ENCODE measurements around the gene ARL8A.
"Not testable (repeated sequence)": the region's sequence is repeated elsewhere in the genome, so short reads cannot be mapped to it uniquely, and the experiment has no call there.

ARL8A gene

DNA sequence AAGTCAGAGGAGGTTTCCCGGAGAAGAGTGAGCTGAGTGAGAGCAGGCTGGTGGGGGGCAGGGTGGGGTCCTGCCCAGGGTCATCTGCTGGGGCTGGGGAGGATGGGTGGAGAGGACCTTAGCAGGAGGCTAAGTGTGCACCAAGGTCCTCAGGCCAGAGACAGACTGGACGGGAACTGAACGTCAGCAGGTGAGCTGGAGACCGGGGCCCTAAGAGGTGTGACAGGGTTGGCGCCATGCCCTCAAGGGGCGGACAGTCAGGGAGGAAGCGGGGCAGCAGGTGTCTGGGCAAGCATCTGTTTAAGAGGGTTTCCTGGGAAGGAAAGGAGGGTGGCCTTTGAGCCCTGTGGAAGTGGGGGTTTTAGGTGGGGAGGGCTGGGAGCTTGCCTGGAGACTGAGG lies 29.5 kb upstream of the ARL8A start:
- DNase-seq (ENCODE audit: low spot score): no peak

DNA sequence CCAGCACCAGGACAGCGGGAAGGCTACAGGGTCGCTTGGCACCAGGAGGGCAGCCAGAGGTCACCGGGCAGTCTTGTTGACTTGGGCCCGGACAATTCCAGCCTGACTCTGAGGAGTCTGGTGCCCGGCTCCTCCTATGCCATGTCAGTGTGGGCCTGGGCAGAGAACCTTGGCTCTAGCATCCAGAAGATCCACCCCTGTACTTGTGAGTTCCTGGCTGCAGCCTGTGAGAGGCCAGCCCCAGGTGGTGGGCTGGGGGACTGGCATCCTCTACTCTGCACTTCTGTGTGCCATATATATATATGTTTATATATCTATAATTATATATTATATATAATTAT lies 27.4 kb upstream of the ARL8A start:
- no peak for DNase-seq (ENCODE audit: low spot score)

DNA sequence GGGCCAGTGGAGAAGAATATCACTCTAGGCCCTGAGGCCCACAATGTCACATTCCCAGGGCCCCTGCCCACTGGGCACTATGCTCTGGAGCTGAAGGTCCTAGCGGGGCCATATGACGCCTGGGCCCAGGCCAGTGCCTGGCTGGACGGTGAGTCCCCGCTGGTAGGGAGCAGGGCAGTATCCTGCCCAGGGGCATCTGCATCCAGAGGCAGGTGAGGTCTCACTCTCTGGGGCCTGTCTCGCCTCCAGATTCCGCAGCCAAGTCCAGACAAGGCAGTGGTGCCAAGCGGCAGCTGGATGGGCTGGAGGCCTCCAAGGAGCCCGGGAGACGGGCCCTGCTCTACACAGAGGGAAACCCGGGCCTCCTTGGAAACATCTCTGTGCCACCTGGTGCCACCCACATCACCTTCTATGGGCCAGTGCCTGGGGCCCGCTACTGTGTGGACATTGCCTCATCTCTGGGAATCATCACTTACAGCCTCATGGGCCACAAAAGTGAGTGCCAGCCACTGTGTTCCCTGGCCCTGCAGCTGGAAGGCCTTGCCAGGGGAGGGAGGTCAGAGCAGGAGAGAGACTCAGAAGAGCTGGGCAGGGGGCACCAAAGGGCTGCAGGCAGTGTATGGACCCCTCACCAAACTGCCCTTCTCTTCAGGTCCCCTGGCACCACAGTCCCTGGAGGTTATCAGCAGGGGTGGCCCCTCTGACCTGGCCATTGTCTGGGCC lies 26.9 kb upstream of the ARL8A start:
- DNase-seq (ENCODE audit: low spot score): no peak

DNA sequence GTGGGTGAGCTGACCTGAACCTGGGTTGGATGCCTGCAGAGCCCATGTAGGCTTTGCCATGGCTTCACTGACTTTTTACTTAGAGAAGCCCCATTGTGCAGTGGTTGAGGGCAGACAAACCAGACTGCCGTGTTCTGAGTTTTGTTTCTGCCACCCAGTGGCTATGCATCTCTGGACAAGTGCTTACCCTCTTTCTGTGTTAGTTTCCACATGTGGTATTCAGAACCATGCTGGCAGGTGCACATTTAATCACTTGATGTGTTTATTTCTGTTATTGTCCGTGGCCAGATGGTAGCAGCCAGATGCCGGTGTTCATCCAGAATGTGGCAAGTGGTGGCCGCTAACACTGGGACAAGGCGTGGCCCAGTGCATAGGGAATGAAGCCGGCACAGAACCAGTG lies 26.2 kb upstream of the ARL8A start:
- DNase-seq (ENCODE audit: low spot score): no peak

DNA sequence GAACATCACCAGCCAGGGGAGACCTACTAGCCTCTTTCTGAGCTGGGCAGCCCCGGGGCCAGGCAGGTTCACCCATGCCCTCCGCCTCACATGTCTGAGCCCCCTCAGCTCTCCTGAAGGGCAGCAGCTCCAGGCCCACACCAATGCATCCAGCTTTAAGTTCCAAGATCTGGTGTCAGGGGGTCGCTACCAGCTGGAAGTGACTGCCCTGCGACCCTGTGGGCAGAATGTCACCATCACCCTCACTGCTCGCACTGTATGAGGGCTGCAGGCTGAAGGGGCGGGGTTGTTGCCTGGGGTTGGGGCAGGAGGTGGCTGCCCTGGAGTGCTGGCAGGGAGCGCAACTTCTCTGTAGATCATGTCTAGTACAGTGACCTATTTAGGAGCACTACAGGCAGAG lies 24.3 kb upstream of the ARL8A start:
- no peak for DNase-seq (ENCODE audit: low spot score)

DNA sequence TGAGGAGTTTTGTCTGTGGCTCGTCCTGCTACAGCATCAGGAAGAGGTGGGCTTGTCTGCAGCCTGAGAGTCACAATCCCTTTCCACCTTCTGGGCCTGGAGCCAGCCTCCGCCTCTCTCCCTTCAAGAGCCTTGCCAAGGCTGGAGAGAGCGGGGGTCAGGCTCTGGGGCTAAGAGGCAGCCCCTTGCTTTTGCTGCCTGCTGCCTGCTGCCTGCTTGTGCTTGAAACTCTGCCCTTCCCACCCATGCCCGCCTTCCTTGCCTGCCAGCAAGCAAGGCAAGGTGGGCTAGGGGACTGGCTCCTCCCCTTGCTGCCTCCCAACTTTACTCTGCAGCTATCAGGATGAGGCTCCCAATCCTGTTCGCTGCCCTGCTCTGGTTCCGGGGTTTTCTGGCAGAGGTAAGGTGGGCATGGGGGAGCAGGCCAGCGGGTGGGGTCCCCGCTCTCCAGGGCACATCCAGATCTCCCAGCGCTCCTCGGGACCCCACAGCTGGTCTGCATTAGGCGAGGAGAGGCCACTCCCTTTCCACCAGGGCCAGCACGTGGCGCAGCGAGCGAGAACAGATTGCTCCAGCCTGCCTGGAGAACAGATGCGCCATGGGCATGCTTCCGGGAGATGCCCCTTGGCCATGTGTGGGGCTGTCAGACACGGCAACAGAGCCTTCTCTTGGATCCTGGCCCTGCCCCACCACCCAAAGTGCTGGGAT lies 23.3 kb upstream of the ARL8A start:
- no peak for DNase-seq (ENCODE audit: low spot score)

DNA sequence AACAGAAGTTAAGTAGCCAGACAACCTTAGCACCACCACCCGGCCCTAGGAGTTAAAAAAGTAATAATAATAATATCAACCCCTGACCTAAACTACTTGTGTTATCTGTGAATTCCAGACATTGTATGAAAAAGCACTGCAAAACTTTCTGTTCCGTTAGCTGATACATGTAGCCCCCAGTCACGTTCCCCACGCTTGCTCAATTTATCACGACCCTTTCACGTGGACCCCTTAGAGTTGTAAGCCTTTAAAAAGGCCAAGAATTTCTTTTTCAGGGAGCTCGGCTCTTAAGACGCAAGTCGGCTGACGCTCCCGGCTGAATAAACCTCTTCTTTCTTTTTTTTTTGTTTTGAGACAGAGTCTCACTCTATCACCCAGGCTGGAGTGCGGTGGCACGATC lies 22.5 kb upstream of the ARL8A start:
- not testable (repeated sequence) for DNase-seq (ENCODE audit: low spot score)

DNA sequence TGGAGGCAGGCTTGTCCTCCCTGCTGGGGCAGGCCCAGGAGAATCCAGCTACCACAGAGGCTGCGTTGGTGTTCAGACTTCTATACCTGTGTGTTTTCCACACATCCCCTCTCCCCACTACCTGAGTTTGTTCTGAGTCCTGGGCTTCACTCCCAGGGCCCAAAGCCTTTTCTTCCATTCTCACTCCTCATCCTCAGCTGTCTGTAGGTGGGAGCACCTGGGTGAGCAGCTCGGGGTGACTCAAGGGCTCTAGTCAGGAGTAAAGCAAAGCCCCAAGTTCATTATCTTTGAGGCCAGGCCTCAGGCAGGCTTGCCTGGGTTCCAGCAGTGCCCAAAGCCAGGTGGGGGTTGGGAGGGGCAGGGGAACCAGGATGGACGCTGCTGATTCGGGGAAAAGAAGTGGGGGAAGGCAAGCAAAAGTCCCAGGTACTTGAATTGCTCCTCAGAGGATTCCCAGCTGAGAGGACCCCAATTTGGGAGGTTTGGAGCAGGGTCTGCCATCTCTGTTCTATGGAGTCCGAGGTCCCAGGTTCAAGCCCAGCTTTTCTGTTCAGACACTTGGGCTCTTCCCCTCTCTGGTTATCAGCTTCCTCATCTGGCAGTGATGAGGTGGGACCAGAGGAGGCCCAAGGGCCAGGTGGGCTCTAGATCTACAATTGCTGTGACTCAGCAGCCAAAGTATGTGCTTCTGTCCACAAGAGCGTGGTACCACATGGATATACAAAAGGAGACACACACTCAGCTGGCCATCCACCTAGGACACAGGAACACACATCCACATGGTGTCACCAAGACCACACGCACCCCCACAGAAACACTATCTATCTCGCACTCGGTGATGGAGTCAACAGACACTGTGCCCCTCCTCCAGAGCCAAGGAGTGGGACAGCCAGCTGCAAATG lies 21.7 kb upstream of the ARL8A start:
- DNase-seq (ENCODE audit: low spot score): no peak

DNA sequence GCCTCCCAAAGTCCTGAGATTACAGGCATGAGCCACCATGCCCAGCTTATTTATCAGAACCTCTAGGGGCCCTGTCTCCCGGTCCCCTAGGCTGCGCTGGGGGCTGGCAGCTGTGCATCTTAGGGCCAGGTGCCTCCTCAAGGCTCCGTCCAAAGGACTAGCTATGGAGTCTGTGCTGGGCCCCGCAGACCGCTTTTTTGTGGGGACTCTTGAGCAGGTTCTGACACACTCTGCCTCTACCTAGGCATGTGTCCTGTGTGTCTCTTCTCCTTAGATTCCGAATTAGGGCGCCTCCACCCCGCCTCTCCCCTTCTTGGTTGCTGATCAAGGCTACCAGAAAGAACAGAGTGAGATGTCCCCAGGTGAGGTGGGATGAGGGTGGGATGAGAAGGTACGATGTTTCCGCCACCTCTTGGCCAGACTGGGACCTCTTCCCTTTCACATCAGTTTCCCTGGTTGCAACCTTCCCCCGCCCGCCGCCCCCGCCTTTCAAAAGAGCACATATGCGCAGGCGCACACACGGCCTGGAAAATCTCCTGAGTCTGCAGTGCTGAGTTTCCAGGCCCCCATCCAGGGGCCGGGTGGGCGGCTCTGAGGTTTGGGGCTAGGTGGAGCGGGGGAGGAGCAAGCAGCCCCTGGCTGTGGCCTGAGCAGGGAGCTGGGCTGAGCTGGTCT lies 20.9 kb upstream of the ARL8A start:
- no peak for DNase-seq (ENCODE audit: low spot score)

DNA sequence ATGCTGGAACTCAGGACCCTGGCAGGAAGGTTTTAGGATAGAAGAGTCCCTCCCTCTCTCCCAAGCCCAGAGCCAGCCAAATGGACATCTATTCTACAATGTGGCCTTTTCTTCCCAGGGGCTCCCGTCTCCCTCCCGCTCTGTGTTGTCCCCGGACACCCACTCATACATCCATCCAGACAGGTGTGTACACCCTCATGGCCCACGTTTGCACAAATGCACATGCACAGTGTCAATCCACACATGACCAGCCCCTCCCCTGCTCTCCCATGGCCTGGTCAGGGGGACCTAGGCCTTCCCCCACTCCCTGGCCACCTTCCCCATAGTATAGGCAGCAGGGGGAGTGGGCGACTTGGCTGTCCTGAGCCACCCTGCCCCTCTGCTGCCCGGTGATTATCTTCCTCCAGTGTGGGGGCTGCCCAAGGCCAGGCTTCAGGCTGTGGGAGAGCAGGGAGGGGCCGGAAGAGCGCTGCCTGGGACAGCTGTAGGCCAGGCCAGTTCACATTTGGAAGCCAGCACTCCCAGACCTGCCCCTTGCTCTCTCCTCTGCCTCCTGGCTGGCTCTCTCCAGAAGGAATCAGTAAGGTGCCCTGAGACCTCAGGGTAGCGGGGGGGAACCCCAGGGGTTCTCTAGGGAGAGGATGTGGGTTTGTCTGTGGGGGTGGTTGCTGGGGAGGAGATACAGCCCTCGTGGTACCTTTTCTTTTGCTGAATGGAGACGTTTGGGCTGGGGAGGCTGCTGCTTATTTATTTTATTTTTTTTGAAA lies 19.9 kb upstream of the ARL8A start:
- no peak for DNase-seq (ENCODE audit: low spot score)

DNA sequence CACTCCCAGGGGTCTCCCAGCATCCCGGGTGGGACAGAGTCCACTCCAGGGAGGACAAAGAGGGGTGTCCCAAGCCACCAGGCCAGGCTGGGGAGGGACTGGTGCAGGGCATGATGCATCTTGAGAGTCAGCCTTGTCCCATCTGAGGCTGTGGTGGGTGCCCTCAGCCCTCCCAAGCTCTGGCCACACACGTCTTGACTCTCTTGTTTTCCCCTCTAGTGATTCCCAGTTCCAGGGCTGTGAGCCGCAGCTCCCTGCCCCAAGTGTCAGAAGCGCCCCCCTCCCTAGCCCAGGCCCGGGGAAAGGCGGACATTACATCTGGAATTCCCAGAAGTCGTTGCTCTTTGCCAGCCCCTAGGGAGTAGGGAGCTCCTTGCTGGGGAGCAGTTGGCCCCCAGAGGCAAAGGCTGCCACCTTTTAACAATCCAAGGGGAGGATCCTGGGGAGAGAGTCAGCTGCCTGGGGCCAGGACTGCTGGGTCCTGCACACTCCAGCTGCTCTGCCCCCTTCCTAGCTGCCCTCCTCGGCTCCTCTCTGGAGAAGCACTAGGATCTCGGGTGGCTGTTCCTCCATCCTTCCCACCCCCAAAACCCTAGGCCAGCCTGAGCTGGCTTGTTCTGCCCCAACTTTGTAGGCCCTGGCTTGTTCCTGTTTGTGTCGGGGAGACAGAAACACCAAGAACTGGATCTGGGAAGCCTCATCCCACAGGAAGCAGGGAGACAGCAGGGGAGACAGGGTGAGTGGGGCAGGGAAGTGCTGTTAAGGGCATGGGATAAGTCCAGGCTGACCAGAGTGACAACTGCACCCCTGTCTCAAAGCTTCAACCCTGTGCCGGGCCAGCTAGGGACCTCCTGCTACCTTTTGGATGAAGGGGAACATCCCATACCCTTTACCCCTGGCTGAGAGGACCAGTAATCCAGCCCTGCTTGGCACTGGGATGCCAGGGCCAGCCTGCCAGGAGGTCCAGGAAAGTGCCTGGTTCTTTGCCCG lies 19.0 kb upstream of the ARL8A start:
- no peak for DNase-seq (ENCODE audit: low spot score)

DNA sequence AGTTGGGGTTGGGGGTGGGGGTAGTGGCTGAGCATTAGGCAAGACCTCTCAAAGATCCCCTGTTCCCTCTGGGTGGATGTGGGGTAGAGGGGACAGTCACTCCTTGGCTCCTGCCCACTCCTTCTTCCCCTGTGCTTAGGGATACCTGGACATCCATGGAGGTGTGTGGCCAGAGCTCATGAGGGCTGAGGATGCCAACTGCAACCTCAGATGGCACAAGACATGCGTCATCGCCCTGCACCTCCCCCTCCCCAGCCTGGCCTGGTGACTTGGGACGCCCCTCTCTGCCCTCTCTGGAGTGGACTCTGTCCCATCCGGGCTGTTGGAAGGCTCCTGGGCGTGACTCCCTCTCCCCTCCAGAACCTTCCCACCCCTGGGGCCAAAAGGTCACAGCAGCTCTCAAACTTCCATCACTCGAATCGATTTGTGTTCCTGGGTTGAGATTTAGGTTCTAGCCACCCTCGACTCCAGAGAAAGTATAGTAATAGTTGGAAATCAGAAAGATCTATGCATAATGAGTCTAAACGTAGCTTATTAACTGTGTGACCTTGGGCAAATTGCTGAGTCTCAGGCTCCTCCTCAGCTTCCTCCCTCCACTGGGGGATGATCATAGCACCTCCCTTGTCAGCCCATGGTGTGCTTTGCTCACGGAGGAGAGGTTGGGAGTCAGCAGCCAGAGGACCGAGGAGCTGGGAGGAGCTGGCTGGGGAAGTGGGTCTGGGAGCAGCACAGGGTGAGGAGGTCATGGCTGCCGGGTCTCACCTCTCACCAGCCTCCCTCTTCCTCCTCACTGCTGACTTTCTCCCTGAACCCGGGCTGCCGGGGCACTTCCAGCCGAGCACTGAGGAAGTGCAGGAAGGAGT lies 18.1 kb upstream of the ARL8A start:
- DNase-seq (ENCODE audit: low spot score): no peak

DNA sequence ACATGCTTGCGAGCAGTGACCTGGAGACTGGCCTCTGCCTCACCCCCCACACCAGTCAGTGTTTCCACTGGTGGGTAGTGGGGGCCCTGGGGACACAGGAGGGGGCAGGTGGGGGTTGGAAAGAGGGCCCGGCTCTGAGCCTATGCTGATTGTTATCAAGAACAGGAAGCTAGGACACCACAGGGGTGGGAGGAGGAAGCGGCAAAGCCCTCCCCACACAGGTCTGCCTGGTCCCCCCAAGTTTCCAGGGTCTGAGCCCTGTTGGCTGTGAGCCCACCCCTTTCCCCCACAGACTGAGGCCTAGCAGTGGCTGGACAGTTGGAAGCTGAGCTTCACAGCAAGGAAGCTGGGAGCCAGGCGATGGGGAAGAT lies 17.5 kb upstream of the ARL8A start:
- no peak for DNase-seq (ENCODE audit: low spot score)

DNA sequence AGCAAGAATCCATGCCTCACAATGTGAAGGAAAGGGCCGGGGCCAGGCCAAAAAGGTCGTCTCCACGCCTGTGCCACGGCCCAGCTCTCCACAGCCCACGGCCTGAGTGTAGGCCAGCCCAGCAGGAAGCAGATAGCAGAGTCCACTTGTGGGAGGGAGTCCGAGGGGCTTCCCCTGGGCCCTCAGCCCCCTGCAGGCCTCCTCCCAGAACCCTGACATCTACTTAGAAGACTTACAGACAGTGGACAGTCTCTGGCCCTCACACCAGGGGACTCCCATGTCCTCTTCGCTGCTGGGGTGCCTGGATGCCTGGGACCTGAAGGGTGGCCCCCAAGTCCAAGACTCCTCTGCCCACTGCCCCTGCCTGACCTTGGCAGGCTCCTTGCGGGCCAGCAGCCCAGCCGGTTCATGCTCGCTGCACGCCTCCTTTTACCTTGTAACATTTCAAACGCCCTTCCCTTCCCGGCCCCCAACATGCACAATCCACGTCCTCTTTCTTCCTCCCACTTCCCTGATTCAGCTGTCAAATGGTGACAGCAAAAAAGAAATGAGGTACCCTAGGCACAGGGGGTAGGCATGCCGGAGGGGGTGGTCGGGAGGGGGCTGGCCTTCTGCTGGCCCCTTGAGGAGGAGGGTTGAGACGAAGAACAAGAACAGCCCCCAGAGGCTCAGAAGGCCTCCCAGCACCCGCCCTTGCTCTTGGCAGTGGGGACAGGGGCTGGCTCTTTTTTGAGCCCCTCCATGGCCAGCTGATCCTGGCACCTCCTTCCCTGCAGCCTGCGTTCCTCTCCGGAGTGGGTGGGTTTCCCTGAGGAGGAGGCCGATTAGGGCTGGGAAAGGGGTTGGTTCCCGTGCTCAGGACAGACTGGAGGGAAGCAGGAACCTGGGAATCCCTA lies 16.9 kb upstream of the ARL8A start:
- no peak for DNase-seq (ENCODE audit: low spot score)

DNA sequence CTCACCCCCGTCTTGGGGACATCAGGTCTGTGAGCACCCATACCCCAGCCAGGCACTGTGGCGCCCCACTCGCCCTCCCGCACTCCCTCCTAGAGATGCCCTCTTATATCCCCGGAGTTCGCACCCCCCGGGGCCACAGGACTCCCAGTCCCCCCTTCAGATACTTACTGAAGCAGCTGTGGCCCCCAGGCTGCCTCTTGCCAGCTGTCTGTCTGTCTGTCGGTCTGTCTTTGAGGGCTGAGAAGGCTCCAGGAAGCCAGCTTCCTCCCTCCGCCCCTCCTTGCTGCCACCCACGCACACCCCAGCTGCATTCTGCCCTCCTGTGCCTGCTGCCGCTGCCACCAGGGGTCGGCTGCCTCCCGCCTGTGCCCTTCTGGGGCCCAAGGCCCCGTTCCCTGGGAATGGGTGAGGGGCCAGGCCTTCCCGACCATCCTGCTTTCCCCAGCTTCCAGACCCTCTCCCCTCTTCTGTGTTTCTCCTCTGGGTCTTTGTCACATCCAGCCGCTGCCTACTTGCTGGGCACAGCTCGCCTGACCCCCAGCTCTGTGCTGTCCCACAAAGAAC lies 15.9 kb upstream of the ARL8A start, which contains the start of gene PTPN7:
TSS of gene PTPN7 (minus strand) at position 226 of the 564 bp plus-strand sequence. CDS start 1,200 bp downstream, outside the sequence.
- no peak for DNase-seq (ENCODE audit: low spot score)

DNA sequence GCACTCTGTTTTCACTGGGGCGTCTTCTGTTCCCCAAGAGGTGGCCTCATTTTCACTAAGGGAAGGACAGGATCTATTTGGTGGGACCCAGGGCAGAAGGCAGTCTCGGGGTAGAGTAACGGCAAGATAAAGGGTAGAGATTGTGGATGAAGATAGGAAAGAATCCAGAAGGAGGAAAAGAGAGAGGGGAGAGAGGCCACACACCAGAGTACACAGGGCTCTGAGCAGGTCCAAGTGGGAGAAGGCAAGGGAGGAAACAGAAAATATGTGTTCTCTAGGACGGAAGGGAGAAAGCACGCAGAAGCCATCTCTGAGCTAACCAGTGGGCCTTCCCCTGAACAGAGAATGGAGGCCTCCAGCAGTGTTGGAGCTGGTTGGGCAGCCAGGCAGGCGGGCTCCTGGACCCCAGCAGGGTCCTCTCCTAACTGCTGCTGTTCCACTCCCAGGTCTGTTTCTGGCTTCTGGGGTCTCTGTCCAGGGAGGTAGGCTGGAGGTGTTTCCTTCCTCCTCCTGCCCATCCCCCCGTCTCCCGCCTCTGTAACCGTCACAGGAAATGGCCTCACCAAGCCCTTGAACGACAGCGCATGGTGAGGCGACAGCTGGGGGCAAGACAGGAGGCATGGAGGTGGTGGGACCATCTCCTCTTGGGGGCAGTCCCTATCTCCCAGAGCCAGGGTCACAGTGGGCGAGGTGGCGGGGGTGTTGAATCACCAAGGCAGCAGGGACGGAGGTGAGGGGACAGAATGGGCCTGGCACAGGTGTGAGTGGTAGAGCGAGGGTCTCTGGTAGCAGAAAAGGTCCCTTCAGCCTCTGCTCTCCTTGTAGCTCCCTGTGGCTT lies 15.2 kb upstream of the ARL8A start:
- DNase-seq (ENCODE audit: low spot score): no peak
